ENCODE results near the gene SKOR1. TPM values are rescaled to one million over a fixed set of nuclear protein-coding genes. Genes with fewer than 3 reads are reported as not detected.

The SKOR1 gene
- total and polyA plus RNA-seq, 10 of the 15 experiments (the other 5 are each of a cell fraction or from before 2014, with no cell fraction given) = 0.04 to 0.36 (median 0.10) TPM; not detected in 4

DNA sequence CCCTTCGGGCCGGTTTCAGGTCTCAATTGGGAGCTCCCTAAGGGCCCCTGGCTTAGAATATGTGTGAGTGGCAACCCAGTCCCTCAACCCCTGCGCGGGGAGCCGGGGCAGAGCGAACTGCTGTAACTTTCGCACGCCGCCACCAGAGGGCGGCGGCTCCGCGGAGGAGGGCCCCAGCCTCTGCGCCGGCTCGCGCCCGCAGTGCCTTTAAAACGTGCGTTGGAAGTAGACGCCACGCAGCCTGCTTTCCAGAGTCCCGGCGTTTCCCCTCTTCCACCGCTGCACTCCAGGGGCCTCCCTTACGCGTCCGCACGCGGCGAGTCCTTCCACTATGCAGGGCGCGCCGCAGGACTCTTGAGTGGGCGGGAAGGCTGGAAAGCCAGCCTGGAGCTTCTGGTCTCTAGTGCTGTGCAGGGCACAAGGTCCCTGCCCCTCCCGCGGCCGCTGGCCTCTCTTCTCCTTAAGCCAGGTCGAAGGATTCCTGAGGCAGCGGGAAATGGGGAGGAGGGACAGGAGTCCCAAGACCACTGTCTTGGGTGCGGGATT lies 38.2 kb downstream of the SKOR1 start (continued):
- TF ChIP-seq MXI1 (IDR thresholded peaks at IDR 0.05; ENCODE audit: low read depth, low read length) (peak; percentile 74), SRF (IDR thresholded peaks at IDR 0.05; ENCODE audit: low read depth in 2 of 2, low read length in 2 of 2) (no peak), PAX8 (IDR thresholded peaks at IDR 0.05) (no peak), EGR1 (IDR thresholded peaks at IDR 0.05; ENCODE audit: borderline replicate concordance in 1 of 2, low read depth in 2 of 2, low read length in 2 of 2) (0 out of 3 replicates have a peak, but pooled peaks of 1 of the 2 experiments have one; percentile 16), BACH1 (IDR thresholded peaks at IDR 0.05; ENCODE audit: borderline replicate concordance) (0 out of 2 replicates have a peak, but pooled peaks have one; percentile 9), YY1 (IDR thresholded peaks at IDR 0.05; ENCODE audit: low read depth, low read length) (peak; percentile 81; the same call in 1 of the 2 replicates), ASH2L (IDR thresholded peaks at IDR 0.05; ENCODE audit: borderline replicate concordance, low read depth) (no peak), DPF2 (IDR thresholded peaks at IDR 0.05) (0 out of 2 replicates have a peak, but pooled peaks have one; percentile 11), NFYB (IDR thresholded peaks at IDR 0.05; ENCODE audit: insufficient read depth, low read depth, low read length) (no peak), YBX1 (IDR thresholded peaks at IDR 0.05) (no peak), EED (IDR thresholded peaks at IDR 0.05; ENCODE audit: low read depth) (peak; percentile 75), MEF2B (IDR thresholded peaks at IDR 0.05; ENCODE audit: partially characterized antibody, poor library complexity, severe bottlenecking) (peak; percentile 95), RB1 (IDR thresholded peaks at IDR 0.05; ENCODE audit: borderline replicate concordance) (peak; percentile 65; the same call in 1 of the 2 replicates), STAT1 (conservative IDR thresholded peaks at IDR 0.05) (0 out of 2 replicates have a peak, but pooled peaks have one; percentile 47), ATF7 (IDR thresholded peaks at IDR 0.05; ENCODE audit: low read depth) (no peak), RBBP5 (conservative IDR thresholded peaks at IDR 0.05) (no peak), MTA3 (IDR thresholded peaks at IDR 0.05; ENCODE audit: borderline replicate concordance, low read length) (no peak)
- TF ChIP-seq, protein P1, sequence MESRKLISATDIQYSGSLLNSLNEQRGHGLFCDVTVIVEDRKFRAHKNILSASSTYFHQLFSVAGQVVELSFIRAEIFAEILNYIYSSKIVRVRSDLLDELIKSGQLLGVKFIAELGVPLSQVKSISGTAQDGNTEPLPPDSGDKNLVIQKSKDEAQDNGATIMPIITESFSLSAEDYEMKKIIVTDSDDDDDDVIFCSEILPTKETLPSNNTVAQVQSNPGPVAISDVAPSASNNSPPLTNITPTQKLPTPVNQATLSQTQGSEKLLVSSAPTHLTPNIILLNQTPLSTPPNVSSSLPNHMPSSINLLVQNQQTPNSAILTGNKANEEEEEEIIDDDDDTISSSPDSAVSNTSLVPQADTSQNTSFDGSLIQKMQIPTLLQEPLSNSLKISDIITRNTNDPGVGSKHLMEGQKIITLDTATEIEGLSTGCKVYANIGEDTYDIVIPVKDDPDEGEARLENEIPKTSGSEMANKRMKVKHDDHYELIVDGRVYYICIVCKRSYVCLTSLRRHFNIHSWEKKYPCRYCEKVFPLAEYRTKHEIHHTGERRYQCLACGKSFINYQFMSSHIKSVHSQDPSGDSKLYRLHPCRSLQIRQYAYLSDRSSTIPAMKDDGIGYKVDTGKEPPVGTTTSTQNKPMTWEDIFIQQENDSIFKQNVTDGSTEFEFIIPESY (IDR thresholded peaks at IDR 0.05) = no peak
- TF ChIP-seq, protein P2, sequence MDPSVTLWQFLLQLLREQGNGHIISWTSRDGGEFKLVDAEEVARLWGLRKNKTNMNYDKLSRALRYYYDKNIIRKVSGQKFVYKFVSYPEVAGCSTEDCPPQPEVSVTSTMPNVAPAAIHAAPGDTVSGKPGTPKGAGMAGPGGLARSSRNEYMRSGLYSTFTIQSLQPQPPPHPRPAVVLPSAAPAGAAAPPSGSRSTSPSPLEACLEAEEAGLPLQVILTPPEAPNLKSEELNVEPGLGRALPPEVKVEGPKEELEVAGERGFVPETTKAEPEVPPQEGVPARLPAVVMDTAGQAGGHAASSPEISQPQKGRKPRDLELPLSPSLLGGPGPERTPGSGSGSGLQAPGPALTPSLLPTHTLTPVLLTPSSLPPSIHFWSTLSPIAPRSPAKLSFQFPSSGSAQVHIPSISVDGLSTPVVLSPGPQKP (IDR thresholded peaks at IDR 0.05; ENCODE audit: low read depth, low read length) = no peak
- TF ChIP-seq, protein P3, sequence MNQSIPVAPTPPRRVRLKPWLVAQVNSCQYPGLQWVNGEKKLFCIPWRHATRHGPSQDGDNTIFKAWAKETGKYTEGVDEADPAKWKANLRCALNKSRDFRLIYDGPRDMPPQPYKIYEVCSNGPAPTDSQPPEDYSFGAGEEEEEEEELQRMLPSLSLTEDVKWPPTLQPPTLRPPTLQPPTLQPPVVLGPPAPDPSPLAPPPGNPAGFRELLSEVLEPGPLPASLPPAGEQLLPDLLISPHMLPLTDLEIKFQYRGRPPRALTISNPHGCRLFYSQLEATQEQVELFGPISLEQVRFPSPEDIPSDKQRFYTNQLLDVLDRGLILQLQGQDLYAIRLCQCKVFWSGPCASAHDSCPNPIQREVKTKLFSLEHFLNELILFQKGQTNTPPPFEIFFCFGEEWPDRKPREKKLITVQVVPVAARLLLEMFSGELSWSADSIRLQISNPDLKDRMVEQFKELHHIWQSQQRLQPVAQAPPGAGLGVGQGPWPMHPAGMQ (IDR thresholded peaks at IDR 0.05; ENCODE audit: borderline replicate concordance) = no peak
- TF ChIP-seq, protein P4, sequence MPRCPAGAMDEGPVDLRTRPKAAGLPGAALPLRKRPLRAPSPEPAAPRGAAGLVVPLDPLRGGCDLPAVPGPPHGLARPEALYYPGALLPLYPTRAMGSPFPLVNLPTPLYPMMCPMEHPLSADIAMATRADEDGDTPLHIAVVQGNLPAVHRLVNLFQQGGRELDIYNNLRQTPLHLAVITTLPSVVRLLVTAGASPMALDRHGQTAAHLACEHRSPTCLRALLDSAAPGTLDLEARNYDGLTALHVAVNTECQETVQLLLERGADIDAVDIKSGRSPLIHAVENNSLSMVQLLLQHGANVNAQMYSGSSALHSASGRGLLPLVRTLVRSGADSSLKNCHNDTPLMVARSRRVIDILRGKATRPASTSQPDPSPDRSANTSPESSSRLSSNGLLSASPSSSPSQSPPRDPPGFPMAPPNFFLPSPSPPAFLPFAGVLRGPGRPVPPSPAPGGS (IDR thresholded peaks at IDR 0.05; ENCODE audit: borderline replicate concordance, insufficient read depth, low read depth, low read length, poor library complexity, severe bottlenecking) = no peak

Data from GM12878 (cell line).